ENCODE results near the gene SNRNP48. TPM values are rescaled to one million over a fixed set of nuclear protein-coding genes. Genes with fewer than 3 reads are reported as not detected.

The SNRNP48 gene
- total RNA-seq, 1 experiment from 2014 or later: 29.4 TPM

DNA sequence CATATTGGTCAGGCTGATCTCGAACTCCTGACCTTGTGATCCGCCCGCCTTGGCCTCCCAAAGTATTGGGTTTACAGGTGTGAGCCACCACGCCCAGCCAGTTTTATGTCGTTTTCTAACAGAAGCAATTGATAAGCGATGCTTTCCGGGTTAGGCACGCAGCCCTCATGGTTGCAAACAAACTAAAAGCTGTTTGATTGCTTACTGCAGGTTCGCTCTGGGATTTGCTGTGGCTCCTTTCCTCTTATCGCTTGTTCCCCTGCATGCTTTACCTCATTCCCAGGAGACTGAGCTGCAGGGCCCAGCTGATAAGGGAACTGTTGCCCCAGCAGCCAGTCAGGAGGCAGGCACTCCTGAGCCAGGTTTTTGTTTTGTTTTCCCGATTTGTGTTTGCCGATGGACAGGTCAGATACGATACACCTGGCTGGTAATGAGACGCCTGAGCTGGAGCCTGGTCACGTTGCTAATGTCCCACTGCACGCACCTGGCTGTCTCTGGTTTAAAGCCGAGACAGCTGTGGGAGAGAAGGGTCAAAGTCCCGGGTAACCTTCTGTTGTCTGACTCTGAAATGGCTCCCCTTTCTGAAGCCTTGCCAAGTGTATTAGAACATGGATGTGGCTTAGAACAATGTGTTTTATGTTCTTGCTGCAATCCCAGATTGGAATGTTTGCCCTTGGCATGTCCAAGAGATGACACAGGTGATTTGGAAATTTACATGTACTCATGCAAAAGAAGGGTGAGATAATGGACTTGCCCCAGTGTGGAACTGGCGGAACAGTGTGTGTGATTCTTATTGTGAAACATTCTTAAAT, 28.6 kb upstream of the SNRNP48 start:
- H3K4me1 ChIP-seq (ENCODE audit: insufficient read depth, low read length, poor library complexity, severe bottlenecking): no peaks in the 10 kb centered on the region
- CTCF ChIA-PET: no interaction called here
- intact Hi-C loops (cut with micrococcal nuclease; ENCODE audit: unreplicated experiment): no loop called here
- H3K36me3 ChIP-seq (ENCODE audit: insufficient read depth, low read length, poor library complexity, severe bottlenecking): no peaks in the 10 kb centered on the region
- TF ChIP-seq, protein P1, sequence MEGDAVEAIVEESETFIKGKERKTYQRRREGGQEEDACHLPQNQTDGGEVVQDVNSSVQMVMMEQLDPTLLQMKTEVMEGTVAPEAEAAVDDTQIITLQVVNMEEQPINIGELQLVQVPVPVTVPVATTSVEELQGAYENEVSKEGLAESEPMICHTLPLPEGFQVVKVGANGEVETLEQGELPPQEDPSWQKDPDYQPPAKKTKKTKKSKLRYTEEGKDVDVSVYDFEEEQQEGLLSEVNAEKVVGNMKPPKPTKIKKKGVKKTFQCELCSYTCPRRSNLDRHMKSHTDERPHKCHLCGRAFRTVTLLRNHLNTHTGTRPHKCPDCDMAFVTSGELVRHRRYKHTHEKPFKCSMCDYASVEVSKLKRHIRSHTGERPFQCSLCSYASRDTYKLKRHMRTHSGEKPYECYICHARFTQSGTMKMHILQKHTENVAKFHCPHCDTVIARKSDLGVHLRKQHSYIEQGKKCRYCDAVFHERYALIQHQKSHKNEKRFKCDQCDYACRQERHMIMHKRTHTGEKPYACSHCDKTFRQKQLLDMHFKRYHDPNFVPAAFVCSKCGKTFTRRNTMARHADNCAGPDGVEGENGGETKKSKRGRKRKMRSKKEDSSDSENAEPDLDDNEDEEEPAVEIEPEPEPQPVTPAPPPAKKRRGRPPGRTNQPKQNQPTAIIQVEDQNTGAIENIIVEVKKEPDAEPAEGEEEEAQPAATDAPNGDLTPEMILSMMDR (conservative IDR thresholded peaks at IDR 0.05; ENCODE audit: low read depth, low read length): no peak
- no peak for TF ChIP-seq EZH2 (IDR thresholded peaks at IDR 0.05; ENCODE audit: borderline replicate concordance, low read depth, low read length, poor library complexity, severe bottlenecking)
- no peaks in the 10 kb centered on the region for H3K27me3 ChIP-seq (replicated peaks; ENCODE audit: insufficient read depth, low read depth, low read length, poor library complexity)
- H3K27ac ChIP-seq (ENCODE audit: low read depth, low read length, poor library complexity, severe bottlenecking): no peak overlapping the region
- no peaks in the 10 kb centered on the region for H3K9me3 ChIP-seq (ENCODE audit: low read depth, low read length, poor library complexity, severe bottlenecking)
- DNase-seq (ENCODE audit: low spot score): no peak
- POLR2A ChIA-PET (ENCODE audit: low non-redundant PET): no interaction called here
- no peak overlapping the region for H3K4me3 ChIP-seq (ENCODE audit: low read depth, low read length, poor library complexity, severe bottlenecking)
- BruUV-seq (replicated peaks): no TSS peak

DNA sequence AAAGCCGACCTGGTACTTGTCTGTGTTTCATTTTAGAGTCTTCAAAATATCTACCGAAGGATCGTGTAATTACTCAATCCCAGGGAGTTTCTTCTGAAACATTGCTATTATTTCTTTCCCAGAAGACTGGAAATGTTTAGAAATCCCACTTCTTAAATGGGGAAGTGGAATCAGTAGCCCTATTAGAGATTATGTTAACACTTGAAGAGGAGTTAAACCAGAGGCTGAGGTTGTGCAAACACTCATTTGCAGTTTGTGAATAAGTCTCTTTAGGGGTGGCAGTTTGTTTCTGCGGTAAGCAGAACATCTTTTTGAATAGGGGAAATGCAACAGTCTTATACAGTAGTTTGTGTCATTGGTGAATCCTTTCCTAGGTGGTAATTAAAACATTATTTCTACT, 27.2 kb upstream of the SNRNP48 start:
- Histone ChIP-seq H3K4me3 (ENCODE audit: low read depth, low read length, poor library complexity, severe bottlenecking) (no peak overlapping the region), H3K4me1 (ENCODE audit: insufficient read depth, low read length, poor library complexity, severe bottlenecking) (no peaks in the 10 kb centered on the region), H3K27ac (ENCODE audit: low read depth, low read length, poor library complexity, severe bottlenecking) (no peak overlapping the region), H3K27me3 (replicated peaks; ENCODE audit: insufficient read depth, low read depth, low read length, poor library complexity) (no peaks in the 10 kb centered on the region), H3K36me3 (ENCODE audit: insufficient read depth, low read length, poor library complexity, severe bottlenecking) (no peaks in the 10 kb centered on the region), H3K9me3 (ENCODE audit: low read depth, low read length, poor library complexity, severe bottlenecking) (no peaks in the 10 kb centered on the region)
- TF ChIP-seq EZH2 (IDR thresholded peaks at IDR 0.05; ENCODE audit: borderline replicate concordance, low read depth, low read length, poor library complexity, severe bottlenecking): no peak
- TF ChIP-seq, protein P1 (conservative IDR thresholded peaks at IDR 0.05; ENCODE audit: low read depth, low read length): no peak
- intact Hi-C loops (cut with micrococcal nuclease; ENCODE audit: unreplicated experiment): no loop called here
- ChIA-PET CTCF (no interaction called here), POLR2A (ENCODE audit: low non-redundant PET) (no interaction called here)
- no peak for DNase-seq (ENCODE audit: low spot score)
- BruUV-seq (replicated peaks): no TSS peak

DNA sequence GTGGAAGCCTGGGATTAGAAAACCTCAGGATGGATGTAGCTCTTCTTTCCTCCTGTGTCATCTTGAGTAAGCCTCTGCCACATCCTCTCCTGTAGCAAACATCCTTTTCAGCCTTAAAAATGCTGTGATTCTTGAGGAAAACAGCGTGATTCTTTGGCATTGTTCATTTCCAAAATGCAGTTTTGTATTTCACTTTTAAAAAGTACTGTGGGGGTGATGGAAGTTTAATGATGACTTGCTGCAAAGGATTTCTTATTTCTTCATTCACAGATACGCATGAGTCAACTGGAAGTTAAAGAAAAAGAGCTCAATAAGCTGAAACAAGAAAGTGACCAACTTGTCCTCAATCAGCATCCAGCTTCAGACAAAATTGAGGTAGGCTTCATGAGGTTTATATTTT, 23.9 kb upstream of the SNRNP48 start:
- ChIA-PET CTCF (interaction anchor here (1.1 kb wide), 1 partner anchor 141 kb away, joined by 3 read pairs; no protein-coding TSS in a partner anchor), POLR2A (ENCODE audit: low non-redundant PET) (no interaction called here)
- Histone ChIP-seq H3K4me3 (ENCODE audit: low read depth, low read length, poor library complexity, severe bottlenecking) (no peak overlapping the region), H3K9me3 (ENCODE audit: low read depth, low read length, poor library complexity, severe bottlenecking) (no peaks in the 10 kb centered on the region), H3K27me3 (replicated peaks; ENCODE audit: insufficient read depth, low read depth, low read length, poor library complexity) (no peaks in the 10 kb centered on the region), H3K4me1 (ENCODE audit: insufficient read depth, low read length, poor library complexity, severe bottlenecking) (no peaks in the 10 kb centered on the region), H3K27ac (ENCODE audit: low read depth, low read length, poor library complexity, severe bottlenecking) (no peak overlapping the region), H3K36me3 (ENCODE audit: insufficient read depth, low read length, poor library complexity, severe bottlenecking) (no peaks in the 10 kb centered on the region)
- intact Hi-C loops (cut with micrococcal nuclease; ENCODE audit: unreplicated experiment): no loop called here
- no peak for DNase-seq (ENCODE audit: low spot score)
- TF ChIP-seq EZH2 (IDR thresholded peaks at IDR 0.05; ENCODE audit: borderline replicate concordance, low read depth, low read length, poor library complexity, severe bottlenecking): no peak
- TF ChIP-seq, protein P1 (conservative IDR thresholded peaks at IDR 0.05; ENCODE audit: low read depth, low read length): no peak
- BruUV-seq (replicated peaks): no TSS peak
